ENCODE data around the gene PAPOLB.

DNA sequence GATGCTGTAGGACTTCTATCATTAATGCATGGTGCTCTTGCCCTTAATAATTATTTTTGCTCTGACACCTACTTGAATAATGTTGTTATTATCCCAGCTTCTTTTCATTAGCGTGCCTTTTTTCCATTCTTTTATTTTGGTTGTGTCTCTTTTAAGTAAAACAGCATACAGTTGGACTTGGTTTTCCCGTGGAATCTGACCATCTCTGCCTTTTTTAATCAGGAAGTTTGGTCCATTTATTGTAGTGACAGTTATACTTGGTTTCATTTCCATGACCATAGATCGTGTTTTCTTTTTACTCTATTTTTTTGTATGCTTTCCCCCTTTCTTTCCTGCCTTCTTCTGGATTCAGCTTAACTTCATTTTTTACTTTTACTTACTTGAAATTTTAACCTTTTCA is 4.6 kb downstream of the PAPOLB start:
- no peak for TF ChIP-seq POLR2A (IDR thresholded peaks at IDR 0.05)
- TF ChIP-seq, protein P1, sequence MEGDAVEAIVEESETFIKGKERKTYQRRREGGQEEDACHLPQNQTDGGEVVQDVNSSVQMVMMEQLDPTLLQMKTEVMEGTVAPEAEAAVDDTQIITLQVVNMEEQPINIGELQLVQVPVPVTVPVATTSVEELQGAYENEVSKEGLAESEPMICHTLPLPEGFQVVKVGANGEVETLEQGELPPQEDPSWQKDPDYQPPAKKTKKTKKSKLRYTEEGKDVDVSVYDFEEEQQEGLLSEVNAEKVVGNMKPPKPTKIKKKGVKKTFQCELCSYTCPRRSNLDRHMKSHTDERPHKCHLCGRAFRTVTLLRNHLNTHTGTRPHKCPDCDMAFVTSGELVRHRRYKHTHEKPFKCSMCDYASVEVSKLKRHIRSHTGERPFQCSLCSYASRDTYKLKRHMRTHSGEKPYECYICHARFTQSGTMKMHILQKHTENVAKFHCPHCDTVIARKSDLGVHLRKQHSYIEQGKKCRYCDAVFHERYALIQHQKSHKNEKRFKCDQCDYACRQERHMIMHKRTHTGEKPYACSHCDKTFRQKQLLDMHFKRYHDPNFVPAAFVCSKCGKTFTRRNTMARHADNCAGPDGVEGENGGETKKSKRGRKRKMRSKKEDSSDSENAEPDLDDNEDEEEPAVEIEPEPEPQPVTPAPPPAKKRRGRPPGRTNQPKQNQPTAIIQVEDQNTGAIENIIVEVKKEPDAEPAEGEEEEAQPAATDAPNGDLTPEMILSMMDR (IDR thresholded peaks at IDR 0.05) = no peak

Data from testis (tissue), 2 donors.